ENCODE measurements around the gene SPEN. TPM values are rescaled to one million over a fixed set of nuclear protein-coding genes. Genes with fewer than 3 reads are reported as not detected.

The SPEN gene
- total and polyA plus RNA-seq, 2 of the 13 experiments (the other 11 are each of a cell fraction or from before 2014, with no cell fraction given), result 4.8 to 14.0 TPM

DNA sequence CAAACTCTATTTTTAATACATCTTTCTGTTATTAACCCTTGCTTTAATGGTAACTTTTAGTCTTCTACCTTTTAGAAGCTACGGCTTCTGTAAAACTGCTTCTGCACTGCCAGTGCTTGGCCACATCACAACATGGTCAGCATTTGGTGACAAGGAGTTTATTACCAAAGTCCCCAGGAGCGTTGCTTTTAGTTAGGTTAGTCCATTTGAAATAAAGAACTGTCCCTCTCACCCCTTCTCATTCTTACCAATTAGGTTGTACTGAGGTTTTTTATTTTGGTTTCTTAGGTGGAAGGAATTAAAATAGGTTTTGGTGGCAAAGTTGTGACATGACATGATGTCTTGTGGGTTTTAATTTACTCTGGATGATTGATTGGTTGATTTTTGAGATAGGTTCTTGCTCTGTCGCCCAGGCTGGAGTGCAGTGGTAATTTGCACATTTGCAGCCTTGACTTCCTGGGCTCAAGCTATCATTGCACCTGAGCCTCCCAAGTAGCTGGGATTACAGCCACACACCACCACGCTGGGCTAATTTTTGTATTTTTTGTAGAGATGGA is 39.2 kb downstream of the SPEN start (continued):
- 0 out of 2 replicates have a peak, but pooled peaks have one; percentile 1 for TF ChIP-seq ARNT2 (CRISPR knock-in tag; IDR thresholded peaks at IDR 0.05; ENCODE audit: low read depth)
- TF ChIP-seq, protein P1, sequence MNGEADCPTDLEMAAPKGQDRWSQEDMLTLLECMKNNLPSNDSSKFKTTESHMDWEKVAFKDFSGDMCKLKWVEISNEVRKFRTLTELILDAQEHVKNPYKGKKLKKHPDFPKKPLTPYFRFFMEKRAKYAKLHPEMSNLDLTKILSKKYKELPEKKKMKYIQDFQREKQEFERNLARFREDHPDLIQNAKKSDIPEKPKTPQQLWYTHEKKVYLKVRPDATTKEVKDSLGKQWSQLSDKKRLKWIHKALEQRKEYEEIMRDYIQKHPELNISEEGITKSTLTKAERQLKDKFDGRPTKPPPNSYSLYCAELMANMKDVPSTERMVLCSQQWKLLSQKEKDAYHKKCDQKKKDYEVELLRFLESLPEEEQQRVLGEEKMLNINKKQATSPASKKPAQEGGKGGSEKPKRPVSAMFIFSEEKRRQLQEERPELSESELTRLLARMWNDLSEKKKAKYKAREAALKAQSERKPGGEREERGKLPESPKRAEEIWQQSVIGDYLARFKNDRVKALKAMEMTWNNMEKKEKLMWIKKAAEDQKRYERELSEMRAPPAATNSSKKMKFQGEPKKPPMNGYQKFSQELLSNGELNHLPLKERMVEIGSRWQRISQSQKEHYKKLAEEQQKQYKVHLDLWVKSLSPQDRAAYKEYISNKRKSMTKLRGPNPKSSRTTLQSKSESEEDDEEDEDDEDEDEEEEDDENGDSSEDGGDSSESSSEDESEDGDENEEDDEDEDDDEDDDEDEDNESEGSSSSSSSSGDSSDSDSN (CRISPR knock-in tag; IDR thresholded peaks at IDR 0.05), result 0 out of 2 replicates have a peak, but pooled peaks have one; percentile 7
- no peak for TF ChIP-seq ZNF468 (CRISPR knock-in tag; IDR thresholded peaks at IDR 0.05)
- no peak for TF ChIP-seq TAF1 (CRISPR knock-in tag; IDR thresholded peaks at IDR 0.05)
- no peak for TF ChIP-seq PHF8 (CRISPR knock-in tag; IDR thresholded peaks at IDR 0.05)
- 0 out of 2 replicates have a peak, but pooled peaks have one; percentile 3 for TF ChIP-seq KAT8 (CRISPR knock-in tag; IDR thresholded peaks at IDR 0.05)
- TF ChIP-seq ASH2L (IDR thresholded peaks at IDR 0.05; ENCODE audit: insufficient read length, low read depth, low read length), result peak; percentile 25
- TF ChIP-seq, protein P2, sequence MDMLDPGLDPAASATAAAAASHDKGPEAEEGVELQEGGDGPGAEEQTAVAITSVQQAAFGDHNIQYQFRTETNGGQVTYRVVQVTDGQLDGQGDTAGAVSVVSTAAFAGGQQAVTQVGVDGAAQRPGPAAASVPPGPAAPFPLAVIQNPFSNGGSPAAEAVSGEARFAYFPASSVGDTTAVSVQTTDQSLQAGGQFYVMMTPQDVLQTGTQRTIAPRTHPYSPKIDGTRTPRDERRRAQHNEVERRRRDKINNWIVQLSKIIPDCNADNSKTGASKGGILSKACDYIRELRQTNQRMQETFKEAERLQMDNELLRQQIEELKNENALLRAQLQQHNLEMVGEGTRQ (IDR thresholded peaks at IDR 0.05; ENCODE audit: low read depth, low read length), result no peak
- TF ChIP-seq, protein P2 (CRISPR knock-in tag; IDR thresholded peaks at IDR 0.05; ENCODE audit: borderline replicate concordance), result 0 out of 2 replicates have a peak, but pooled peaks have one; percentile 22
- TF ChIP-seq, protein P3, sequence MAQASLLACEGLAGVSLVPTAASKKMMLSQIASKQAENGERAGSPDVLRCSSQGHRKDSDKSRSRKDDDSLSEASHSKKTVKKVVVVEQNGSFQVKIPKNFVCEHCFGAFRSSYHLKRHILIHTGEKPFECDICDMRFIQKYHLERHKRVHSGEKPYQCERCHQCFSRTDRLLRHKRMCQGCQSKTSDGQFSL (CRISPR knock-in tag; IDR thresholded peaks at IDR 0.05), result 0 out of 2 replicates have a peak, but pooled peaks have one; percentile 5
- TF ChIP-seq SP1 (IDR thresholded peaks at IDR 0.05), result no peak
- no peak for TF ChIP-seq SP1 (CRISPR knock-in tag; IDR thresholded peaks at IDR 0.05)
- TF ChIP-seq IKZF4 (CRISPR knock-in tag; IDR thresholded peaks at IDR 0.05; ENCODE audit: borderline replicate concordance, low read depth, not compliant biosample characterization), result no peak
- no peak for TF ChIP-seq SNRNP70 (IDR thresholded peaks at IDR 0.05; ENCODE audit: low read depth, low read length)
- no peak for TF ChIP-seq NFE2 (CRISPR knock-in tag; IDR thresholded peaks at IDR 0.05)
- TF ChIP-seq TP53 (CRISPR knock-in tag; conservative IDR thresholded peaks at IDR 0.05), result 0 out of 2 replicates have a peak, but pooled peaks have one; percentile 10
- TF ChIP-seq IRX3 (CRISPR knock-in tag; IDR thresholded peaks at IDR 0.05; ENCODE audit: borderline replicate concordance, low read depth), result no peak
- TF ChIP-seq, protein P4, sequence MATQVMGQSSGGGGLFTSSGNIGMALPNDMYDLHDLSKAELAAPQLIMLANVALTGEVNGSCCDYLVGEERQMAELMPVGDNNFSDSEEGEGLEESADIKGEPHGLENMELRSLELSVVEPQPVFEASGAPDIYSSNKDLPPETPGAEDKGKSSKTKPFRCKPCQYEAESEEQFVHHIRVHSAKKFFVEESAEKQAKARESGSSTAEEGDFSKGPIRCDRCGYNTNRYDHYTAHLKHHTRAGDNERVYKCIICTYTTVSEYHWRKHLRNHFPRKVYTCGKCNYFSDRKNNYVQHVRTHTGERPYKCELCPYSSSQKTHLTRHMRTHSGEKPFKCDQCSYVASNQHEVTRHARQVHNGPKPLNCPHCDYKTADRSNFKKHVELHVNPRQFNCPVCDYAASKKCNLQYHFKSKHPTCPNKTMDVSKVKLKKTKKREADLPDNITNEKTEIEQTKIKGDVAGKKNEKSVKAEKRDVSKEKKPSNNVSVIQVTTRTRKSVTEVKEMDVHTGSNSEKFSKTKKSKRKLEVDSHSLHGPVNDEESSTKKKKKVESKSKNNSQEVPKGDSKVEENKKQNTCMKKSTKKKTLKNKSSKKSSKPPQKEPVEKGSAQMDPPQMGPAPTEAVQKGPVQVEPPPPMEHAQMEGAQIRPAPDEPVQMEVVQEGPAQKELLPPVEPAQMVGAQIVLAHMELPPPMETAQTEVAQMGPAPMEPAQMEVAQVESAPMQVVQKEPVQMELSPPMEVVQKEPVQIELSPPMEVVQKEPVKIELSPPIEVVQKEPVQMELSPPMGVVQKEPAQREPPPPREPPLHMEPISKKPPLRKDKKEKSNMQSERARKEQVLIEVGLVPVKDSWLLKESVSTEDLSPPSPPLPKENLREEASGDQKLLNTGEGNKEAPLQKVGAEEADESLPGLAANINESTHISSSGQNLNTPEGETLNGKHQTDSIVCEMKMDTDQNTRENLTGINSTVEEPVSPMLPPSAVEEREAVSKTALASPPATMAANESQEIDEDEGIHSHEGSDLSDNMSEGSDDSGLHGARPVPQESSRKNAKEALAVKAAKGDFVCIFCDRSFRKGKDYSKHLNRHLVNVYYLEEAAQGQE (IDR thresholded peaks at IDR 0.05; ENCODE audit: borderline replicate concordance in 1 of 2, low read depth in 1 of 2, low read length in 2 of 2), result no peak
- TF ChIP-seq KDM2A (CRISPR knock-in tag; IDR thresholded peaks at IDR 0.05; ENCODE audit: borderline replicate concordance, low read depth), result no peak
- TF ChIP-seq HOXA3 (CRISPR knock-in tag; IDR thresholded peaks at IDR 0.05), result no peak
- TF ChIP-seq CCDC6 (CRISPR knock-in tag; IDR thresholded peaks at IDR 0.05), result 0 out of 2 replicates have a peak, but pooled peaks have one; percentile 15
- TF ChIP-seq ZNF570 (CRISPR knock-in tag; IDR thresholded peaks at IDR 0.05; ENCODE audit: borderline replicate concordance), result no peak
